Measurements from ENCODE around the gene CHD6. TPM values are rescaled to one million over a fixed set of nuclear protein-coding genes. Genes with fewer than 3 reads are reported as not detected.

CHD6 gene
- total RNA-seq, 1 donor from 2014 or later = 33.0 TPM

DNA sequence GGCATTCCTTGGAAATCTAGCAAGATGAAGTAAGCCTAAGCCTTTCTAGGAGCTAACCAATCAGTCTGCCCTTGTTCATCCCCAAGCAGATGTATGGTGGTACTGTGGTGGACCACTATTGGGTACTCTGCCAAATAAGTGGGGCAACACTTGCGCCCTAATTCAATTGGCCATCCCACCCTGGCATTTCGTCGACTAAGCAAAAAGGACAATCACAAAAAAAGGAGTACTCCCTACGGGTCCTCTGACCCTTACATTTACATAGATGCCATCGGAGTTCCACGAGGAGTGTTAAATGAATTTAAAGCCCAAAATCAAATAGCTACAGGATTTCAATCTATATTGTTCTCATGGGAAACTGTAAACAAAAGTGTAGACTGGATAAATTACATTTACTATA lies 19.5 kb downstream of the CHD6 start:
- ATAC-seq = no peak
- no peak for DNase-seq (ENCODE audit: missing footprints)
- intact Hi-C loops (cut with DNase I) = no loop called here

DNA sequence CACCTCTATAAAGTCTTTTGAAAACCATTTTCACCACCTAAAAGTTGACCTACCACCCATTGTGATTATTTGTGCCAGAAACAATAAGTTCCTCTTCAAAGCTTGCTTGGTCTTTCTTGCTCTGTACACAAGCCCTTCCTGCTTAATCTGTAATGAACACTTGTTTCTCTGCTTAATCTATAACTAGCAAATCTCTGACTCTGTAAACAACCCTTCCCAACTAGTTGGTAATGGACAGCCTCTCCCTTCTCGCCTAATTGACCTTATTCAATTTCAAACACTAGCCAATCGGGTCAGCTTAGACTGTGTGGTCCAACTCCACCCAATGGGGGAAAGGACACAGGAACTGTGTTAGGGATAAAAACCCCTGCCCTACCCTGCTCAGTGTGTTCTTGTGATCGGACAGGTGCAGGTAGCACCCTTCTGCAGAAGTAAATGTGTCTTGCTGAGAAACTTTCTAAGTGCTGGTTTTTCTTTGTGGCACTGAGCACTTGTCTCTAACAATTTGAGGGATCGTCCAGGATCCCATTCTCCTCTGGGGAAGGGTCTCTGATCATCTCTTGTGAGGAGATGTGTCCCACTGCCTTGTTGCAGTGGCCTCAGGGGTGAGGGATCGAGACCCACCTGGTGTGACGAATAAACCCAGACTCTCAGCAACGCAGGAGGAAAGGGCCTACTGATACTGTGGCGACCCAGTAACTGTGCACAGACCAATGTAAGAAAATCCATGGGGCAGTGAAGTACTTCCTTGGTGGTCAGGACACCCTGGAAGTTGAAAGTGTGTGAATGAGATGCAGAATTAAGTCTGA lies 23.5 kb downstream of the CHD6 start:
- DNase-seq (ENCODE audit: missing footprints) (no peak), ATAC-seq (no peak)
- intact Hi-C loops (cut with DNase I) = no loop called here

DNA sequence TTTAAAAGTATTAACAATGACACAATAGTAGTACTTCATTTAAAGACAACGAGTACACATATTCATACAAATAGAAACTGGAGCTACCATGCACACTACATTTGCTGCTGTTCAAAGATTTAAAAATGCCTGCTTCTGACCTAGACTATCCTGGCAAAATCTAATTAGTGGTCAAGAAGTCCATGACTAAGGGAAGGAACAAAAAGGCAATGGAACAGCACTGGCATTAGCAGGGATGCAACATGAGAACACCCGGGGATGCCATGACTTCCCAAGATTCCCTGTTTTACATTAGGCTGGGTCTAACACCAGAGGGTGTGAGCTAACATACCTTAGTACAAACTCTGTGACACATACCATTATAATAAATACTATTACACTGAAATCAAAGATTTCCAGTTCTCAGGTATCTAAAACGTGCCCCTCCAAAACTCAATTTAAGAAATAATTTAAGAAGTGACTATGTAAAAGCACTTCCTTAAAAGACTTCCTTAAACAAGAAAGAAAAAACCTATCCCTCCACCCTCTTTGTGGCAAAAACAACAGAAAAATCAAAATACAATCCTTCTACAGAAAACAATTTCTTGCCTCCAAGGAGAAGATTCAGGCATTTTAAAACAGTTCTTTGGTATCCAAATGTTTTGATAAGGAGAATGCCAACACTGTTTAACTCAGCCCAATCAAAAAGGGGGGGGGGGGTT lies 25.5 kb downstream of the CHD6 start:
- DNase-seq (ENCODE audit: missing footprints) (no peak), ATAC-seq (no peak)
- intact Hi-C loops (cut with DNase I) = no loop called here

- intact Hi-C loops (cut with DNase I) = no loop called here
- no peak for ATAC-seq
- DNase-seq (ENCODE audit: missing footprints) = no peak
These were observed 30.2 kb downstream of the CHD6 start for GRCh38 chr20:41587956-41588355.

- intact Hi-C loops (cut with DNase I) = no loop called here
- DNase-seq (ENCODE audit: missing footprints) = no peak
- no peak for ATAC-seq
These were observed 30.7 kb downstream of the CHD6 start for GRCh38 chr20:41587523-41587922.

GRCh38 chr20:41586772-41587171 lies 31.4 kb downstream of the CHD6 start:
- ATAC-seq = no peak
- DNase-seq (ENCODE audit: missing footprints) = no peak
- intact Hi-C loops (cut with DNase I) = no loop called here

DNA sequence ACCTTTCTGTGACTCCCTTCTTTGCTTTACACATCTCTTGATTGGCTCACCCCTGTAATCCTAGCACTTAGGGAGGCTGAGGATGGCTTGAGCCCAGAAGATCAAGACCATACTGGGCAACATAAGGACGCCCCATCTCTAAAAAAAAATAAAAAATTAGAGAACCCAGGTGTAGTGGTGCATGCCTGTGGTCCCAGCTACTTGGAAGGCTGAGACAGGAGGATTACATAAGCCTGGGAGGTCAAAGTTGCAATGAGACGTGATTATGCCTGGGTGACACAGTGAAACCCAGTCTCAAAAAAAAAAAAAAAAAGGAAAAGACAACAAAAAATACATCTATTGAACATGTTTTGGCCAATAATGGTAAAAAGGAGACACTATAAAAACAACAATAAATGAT lies 37.8 kb downstream of the CHD6 start:
- DNase-seq (ENCODE audit: missing footprints) (no peak), ATAC-seq (no peak)
- intact Hi-C loops (cut with DNase I) = no loop called here

DNA sequence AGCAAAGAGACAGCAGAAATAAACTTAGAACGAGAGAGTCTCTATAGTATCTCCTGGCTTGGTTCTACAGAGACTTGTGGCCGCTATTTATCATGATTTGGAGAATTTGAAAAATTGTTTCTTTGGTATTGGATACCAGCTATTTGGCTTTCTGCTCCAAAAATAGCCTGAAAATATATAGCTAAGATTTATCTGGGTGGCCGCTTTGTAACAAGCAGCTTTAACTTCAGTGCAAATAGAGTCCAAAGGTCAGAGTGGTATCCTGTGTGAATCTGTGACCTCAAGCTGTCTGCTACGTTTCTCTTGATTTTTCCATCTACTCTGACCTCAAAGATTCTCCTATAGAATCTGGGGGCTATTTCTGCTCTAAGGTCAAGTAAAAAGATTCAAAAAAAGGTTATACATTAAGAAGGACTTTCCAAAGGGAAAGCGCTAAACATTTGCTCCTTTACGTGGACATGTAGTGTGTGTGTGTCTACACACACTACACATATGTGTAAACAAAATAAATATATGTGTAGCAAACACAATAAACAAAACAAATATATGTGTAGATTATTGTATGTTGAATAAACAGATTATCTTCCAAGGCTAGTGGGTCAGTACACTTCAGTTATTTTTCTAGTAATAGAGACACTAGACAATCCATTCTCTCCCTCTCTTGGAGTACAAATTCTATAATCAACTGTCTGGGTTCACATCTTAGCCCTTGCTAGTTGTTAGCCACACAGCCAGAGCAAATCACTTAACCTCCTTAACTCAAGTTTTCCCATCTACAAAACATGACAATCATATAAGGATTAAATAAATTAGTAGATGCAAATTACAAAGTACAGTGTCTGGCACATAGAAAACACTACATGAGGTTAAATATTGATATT lies 40.8 kb downstream of the CHD6 start:
- no peak for DNase-seq (ENCODE audit: missing footprints)
- ATAC-seq = no peak

GRCh38 chr20:41575412-41575811 lies 42.8 kb downstream of the CHD6 start:
- DNase-seq (ENCODE audit: missing footprints) (no peak), ATAC-seq (no peak)
- intact Hi-C loops (cut with DNase I) = no loop called here

More for the DNA sequence above, 40.8 kb downstream of the CHD6 start:
- intact Hi-C loops (cut with DNase I) = no loop called here

DNA sequence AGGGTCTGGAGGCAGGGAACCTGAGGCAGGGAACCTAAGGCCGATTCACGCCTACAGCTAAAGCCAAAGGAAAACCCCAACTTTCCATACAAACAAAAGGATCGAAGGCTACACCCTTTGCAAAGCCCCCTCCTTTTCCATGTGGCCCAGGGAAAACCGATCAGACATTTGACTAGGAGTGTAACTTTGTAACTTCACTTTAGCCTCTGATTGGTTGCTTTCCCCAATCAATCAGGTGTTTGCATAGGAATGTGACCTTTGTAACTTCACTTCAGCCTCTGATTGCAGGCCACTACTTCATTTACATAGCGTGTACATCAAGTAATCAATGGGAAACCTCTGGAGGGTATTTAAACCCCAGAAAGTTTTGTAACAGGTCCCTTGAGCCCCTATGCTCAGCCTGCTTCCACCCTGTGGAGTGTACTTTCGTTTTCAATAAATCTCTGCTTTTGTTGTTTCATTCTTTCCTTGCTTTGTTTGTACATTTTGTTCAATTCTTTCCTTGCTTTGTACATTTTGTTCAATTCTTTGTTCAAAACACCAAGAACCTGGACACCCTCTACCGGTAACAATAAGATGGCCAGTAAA lies 43.3 kb downstream of the CHD6 start:
- DNase-seq (ENCODE audit: missing footprints) (no peak), ATAC-seq (no peak)
- intact Hi-C loops (cut with DNase I) = no loop called here

DNA sequence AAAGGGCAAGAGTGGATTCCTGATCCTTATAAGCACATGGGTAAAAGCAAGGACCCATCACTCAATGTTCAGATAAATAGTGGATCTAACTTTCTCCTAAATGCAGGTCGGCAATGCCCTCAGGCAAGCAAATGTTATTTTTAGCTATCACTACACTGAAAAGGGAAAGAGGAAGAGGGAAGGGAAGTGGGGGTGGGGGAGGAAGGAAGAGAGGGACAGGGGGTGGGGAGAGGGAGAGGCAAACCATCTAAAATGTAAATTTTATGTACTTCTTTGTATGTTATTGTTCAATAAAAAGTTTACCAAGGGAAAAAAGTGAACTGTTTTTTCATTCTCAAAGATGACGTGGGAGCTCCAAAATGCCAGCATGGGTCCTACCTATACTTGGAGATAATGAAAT lies 44.2 kb downstream of the CHD6 start:
- DNase-seq (ENCODE audit: missing footprints) (no peak), ATAC-seq (no peak)
- intact Hi-C loops (cut with DNase I) = no loop called here

DNA sequence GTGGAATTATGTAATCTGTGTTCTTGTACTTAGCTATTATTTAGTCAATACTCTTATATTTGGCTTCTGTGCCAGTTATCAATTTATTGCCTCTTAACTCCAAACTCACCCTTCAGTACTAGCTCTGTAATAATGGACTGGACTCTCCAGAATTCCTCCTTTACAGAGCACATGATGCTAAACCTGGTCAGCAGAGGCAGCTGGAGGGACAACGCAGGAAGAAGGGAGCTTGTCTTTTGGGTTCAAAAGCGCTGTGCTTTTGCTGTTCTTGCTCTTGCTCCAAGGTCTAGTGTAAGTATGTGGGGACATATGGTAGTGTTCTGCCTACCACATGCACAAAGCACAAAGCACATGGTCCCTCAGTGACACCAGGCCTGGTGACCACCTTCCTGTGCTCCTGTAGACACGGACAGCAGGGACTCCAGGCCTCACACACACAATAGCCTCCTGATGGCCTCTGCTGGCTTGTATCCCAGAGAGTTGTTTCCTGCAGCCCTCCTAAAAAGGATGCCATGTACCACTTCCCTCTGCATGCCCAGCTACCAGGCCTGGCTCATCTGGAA lies 46.1 kb downstream of the CHD6 start:
- DNase-seq (ENCODE audit: missing footprints) (no peak), ATAC-seq (no peak)
- intact Hi-C loops (cut with DNase I) = no loop called here

DNA sequence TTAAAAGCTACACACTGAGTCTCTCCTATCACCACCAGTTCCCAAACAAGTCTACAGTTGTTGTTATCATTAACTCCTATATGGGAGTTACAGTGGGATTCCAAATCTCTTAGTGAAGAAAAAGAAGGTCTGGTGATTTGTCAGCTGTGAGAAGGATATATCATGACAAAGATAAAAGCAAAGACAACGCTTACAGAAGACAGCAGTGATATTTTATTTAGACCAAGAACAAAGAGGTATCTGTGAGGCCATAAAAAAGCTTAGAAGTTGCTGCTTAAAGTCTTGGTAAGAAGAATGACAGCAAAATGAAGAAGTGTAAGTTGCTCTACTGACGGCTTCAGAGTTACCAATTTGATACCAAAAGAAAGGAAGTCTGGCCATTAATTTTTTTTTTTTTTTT lies 47.2 kb downstream of the CHD6 start:
- intact Hi-C loops (cut with DNase I) = no loop called here
- DNase-seq (ENCODE audit: missing footprints) = no peak
- ATAC-seq = no peak

DNA sequence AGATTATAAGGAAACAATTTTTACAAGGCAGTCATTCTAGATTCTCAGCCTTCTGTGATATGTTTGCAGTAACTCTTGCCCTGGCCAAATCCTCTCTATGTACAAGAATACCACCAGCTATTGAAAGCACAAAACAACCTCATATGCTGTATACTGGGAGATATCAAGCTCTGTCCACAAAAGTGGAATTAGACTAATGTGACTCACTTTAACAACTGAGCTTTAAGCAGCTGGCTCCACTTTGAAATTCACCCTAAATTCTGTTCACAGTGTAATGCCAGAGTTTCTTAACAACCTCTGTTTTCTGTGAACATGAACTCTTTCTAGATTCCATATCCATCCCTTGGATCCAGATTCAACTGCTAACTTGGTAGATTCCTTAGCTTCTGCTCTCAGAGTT lies 47.6 kb downstream of the CHD6 start:
- DNase-seq (ENCODE audit: missing footprints) = no peak
- ATAC-seq = no peak
- intact Hi-C loops (cut with DNase I) = no loop called here

DNA sequence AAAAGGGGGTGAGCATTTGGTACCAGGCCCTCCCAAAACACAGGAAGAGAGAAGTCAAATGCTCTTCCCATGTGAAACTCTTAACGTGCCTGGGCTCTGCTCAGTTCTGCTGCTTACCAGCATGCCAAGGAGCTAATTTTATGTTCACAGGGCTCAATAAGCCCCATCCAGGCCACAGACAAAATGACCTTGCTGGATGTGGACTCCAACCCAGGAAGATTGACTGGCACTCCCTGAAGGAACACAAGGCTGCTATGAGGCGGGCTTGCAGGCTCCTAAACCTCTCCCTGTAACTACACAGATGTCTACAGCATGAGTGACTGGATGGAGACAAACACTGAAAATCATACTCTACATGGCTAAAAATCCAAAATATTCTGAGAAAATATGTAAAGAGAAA lies 50.6 kb downstream of the CHD6 start:
- DNase-seq (ENCODE audit: missing footprints) (no peak), ATAC-seq (no peak)

GRCh38 chr20:41566896-41567527 lies 51.2 kb downstream of the CHD6 start:
- no peak for DNase-seq (ENCODE audit: missing footprints)
- ATAC-seq = no peak
- intact Hi-C loops (cut with DNase I) = no loop called here

More for the DNA sequence above, 50.6 kb downstream of the CHD6 start:
- intact Hi-C loops (cut with DNase I) = no loop called here

GRCh38 chr20:41563087-41563486 lies 55.1 kb downstream of the CHD6 start:
- ATAC-seq = no peak
- DNase-seq (ENCODE audit: missing footprints) = no peak
- intact Hi-C loops (cut with DNase I) = no loop called here

GRCh38 chr20:41560970-41561369 lies 57.2 kb downstream of the CHD6 start:
- intact Hi-C loops (cut with DNase I) = no loop called here
- DNase-seq (ENCODE audit: missing footprints) (no peak), ATAC-seq (no peak)
